HFF-Myc (cell line): Measurements from ENCODE around the gene KANK2.

ENCODE experiments used
- DNase-seq: peaks from one replicate; pipeline ENCODE4 v3.0.0-alpha.2; 2011; ENCODE audit warnings: low read depth; ENCODE audit errors: extremely low read depth
- H3K4me3 ChIP-seq: replicated peaks from 2 replicates; pipeline ENCODE4 v1.5.1; 2011; ENCODE audit warnings: low read depth, mild to moderate bottlenecking, control low read depth, low read length
- CTCF ChIP-seq: IDR thresholded peaks from 2 replicates; pipeline ENCODE4 v1.5.1; 2012; ENCODE audit warnings: mild to moderate bottlenecking, low read depth, low read length, control low read depth; ENCODE audit errors: missing control alignments

KANK2 gene

DNA sequence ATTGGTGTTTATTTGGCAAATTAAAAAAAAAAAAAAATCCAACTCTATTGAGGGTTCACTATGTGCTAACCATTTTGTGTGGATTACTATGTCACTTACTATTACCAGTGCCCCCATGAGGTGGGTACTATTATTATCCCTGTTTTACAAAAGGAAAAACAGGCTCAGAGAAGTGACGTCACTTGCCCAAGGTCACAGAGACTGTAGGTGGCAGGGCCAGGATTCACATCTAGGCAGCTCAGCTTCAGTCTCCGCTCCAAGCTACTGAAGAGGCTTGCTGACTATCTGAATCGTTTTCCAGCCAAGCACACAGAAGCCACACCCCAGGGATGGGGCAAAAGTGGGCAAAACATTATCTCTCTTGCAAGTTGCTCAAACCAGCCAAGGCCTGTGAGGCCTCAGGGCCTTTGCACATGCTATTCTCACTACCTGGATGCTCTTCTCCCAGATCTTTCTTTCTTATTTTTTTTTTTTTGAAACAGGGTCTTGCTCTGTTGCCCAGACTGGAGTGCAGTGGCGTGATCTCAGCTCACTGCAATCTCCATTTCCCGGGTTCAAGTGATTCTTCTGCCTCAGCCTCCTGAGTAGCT is 37.2 kb upstream of the KANK2 start:
- no peak for DNase-seq
- no peak for TF ChIP-seq CTCF
- H3K4me3 ChIP-seq = no peak overlapping the region

DNA sequence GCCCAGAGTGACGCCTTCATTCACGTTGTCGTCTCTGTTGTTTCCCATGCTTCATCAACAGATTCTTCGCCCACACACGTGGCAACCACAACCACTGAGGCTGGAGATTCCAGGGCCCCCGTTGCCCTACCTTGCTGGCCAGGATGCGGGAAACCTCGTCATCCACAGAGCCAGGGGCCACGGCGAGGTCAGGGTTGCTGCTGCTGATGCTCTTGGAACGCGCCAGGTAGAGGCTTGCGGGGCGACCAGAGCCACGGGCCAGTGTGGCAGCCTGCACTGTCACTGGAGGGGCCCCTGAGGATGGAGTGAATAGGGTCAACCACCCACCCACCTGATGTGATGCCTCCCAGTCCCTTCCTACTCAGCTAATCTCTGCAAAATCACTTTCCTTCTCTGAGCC is 35.7 kb upstream of the KANK2 start:
- DNase-seq = no peak
- H3K4me3 ChIP-seq = no peak overlapping the region
- no peak for TF ChIP-seq CTCF

GRCh38 chr19:11232555-11232954 is 35.2 kb upstream of the KANK2 start:
- H3K4me3 ChIP-seq = no peak overlapping the region
- TF ChIP-seq CTCF = no peak
- no peak for DNase-seq

GRCh38 chr19:11230621-11231386 is 33.5 kb upstream of the KANK2 start:
- H3K4me3 ChIP-seq = no peak overlapping the region
- DNase-seq = no peak
- no peak for TF ChIP-seq CTCF

GRCh38 chr19:11227195-11227886 is 30.0 kb upstream of the KANK2 start:
- no peak overlapping the region for H3K4me3 ChIP-seq
- TF ChIP-seq CTCF = peak; percentile 33
- no peak for DNase-seq

GRCh38 chr19:11226716-11227166 is 29.4 kb upstream of the KANK2 start:
- no peak for TF ChIP-seq CTCF
- no peak overlapping the region for H3K4me3 ChIP-seq
- DNase-seq = no peak
